NCI-H345 (cell line): ENCODE data around the gene ANKRD11.
"Not testable (repeated sequence)": the region's sequence is repeated elsewhere in the genome, so short reads cannot be mapped to it uniquely, and the experiment has no call there.

Source experiments
- DNase-seq: peaks from one replicate; lab custom pipeline; 2025; lab: John Stamatoyannopoulos, UW

Gene ANKRD11

GRCh38 chr16:89402962-89403361 lies 87.4 kb downstream of the ANKRD11 start:
- no peak for DNase-seq

DNA sequence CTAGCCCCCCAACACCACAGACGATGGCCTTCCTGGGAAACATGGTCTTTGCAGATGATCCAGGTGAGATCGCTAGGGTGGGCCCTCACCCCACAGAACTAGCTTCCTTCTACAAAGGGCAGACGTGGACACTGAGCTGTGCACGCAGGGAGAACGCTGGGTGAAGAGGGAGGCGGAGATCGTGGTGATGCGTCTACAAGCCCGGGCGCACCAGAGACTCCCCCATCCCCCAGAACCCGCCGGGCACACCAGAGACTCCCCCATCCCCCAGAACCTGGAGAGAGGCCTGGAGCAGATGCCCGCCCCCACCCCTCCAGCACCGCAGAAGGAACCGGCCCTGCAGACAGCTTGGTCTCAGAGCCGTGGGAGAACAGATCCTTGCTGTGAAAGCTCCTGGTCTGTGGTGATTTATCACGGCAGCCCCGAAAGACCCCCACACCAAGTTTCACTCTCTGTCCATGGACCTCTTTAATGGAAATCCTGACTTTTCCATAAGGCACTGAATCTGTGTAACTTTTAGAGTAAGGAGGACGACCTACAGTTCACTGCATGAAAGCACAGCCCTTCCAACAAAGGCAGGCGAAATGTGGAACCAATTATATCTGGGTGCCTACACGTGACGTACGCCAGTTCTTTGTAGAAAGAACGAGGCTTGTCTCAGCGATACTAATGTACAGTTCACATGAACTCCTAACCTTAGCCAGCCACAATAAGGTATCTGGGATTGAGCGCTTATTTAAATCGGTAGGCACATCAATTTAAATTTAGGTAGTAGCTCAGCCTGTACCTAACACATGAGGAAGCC lies 88.5 kb downstream of the ANKRD11 start:
- DNase-seq, result no peak

GRCh38 chr16:89401205-89401604 lies 89.2 kb downstream of the ANKRD11 start:
- no peak for DNase-seq

DNA sequence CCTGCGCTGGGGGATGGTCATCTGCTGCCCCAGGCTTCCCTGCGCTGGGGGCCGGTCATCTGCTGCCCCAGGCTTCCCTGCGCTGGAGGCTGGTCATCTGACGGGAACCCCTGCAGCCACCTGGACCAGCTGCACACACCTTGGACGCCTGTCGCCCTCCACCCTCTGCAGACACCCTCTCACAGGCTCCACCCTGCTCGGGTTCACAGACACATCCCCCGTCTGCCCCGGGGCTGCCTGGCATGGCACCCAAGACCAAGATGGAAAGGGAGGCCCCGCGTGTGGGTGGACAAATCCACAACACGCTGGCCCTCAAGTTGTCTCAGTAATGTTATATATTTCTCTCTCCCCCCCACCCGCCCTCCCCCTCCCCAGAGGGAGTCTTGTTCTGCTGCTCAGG lies 89.6 kb downstream of the ANKRD11 start:
- DNase-seq, result no peak

DNA sequence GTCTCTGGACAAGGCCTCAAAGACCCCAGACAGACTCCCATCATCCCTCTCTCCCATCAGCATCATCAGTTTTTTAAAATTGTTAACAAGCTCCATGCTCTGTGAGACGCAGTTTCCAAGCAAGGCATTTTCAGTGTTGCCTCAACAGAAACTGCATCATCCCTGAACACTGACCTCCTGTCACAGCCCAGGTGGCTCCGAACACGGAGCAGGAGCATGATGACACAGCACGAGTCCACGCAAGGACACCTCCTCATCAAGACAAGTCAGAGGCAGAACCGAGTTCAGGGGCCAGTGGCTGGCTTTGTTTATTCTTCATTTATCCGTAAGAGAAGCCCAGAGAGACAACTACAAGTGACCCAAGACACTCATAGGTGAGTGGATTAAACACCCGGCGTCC lies 91.4 kb downstream of the ANKRD11 start:
- no peak for DNase-seq

- no peak for DNase-seq
Observed at GRCh38 chr16:89397331-89397861, 93.0 kb downstream of the ANKRD11 start.

DNA sequence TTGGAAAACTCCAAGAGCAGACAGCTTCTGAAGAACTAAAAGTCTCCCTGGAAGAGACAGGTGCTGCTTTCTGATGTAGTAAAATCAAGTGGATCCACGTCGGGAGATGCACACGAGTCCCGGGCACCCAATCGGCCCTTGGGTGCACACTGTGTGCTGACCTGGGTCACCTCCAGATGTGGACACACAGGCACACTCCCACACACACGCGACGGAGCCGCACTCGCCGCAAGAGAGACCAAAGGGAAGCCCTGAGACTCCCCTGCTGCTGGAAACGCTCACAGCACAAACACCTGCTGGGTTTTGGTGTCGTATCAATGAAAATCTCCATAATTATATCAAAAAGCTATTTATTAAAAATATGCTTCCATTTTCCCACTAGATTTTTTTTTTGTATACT lies 94.2 kb downstream of the ANKRD11 start:
- no peak for DNase-seq

- DNase-seq, result no peak
Observed at GRCh38 chr16:89395150-89396142, 94.9 kb downstream of the ANKRD11 start.

GRCh38 chr16:89393738-89394406 lies 96.5 kb downstream of the ANKRD11 start:
- no peak for DNase-seq

- DNase-seq, result no peak
Observed at GRCh38 chr16:89392881-89393737, 97.3 kb downstream of the ANKRD11 start.

DNA sequence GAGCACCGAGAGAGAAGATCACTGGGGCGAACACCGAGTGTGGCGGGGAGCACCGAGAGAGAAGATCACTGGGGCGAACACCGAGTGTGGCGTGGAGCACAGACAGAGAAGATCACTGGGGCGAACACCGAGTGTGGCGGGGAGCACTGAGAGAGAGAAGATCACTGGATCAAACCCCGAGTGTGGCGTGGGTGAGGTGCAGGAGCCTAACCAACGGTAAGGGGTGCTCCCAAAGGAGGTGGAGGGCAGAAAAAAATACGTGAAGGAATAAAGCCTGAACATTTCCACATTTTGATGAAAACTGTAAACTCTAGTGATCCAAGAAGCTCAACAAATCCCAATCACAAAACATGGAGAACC lies 100.2 kb downstream of the ANKRD11 start:
- DNase-seq, result not testable (repeated sequence)

GRCh38 chr16:89389504-89390223 lies 100.7 kb downstream of the ANKRD11 start:
- DNase-seq, result not testable (repeated sequence)

- no peak for DNase-seq
Observed at GRCh38 chr16:89388536-89388935, 101.8 kb downstream of the ANKRD11 start.

- DNase-seq, result no peak
Observed at GRCh38 chr16:89386306-89387185, 103.8 kb downstream of the ANKRD11 start.

DNA sequence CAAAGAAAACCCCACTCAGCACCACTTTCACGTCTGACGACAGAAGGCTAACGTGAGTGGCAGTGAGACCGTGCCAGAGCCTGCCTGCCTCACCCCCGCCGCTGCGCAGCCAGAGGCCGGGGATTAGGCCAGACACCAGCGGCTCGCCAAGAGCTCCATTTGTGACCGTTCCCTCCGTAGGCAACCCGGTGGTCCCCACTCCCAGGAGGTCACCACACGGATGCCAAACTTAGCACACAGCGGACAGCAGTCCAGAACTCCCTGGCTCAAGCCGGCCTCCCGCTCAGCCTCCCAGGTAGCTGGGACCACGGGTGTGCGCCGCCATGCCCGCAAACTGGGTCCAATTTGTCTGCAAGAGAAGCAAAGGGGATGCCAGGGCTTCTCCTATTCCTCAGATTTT lies 104.6 kb downstream of the ANKRD11 start:
- DNase-seq, result no peak

DNA sequence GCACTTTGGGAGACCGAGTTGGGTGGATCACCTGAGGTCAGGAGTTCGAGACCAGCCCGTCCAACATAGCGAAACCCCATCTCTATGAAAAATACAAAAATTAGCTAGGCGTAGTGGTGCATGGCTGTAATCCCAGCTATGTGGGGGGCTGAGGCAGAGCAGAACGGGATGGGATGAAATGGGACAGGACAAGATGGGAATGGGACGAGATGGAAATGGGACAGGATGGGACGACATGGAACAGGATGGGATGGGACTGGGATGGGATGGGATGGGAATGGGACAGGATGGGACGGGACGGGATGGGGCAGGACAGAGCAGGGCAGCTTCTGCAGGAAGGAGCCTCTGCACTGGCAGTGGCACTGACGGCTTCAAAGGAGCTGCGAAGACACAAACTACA lies 106.1 kb downstream of the ANKRD11 start:
- DNase-seq, result no peak

- no peak for DNase-seq
Observed at GRCh38 chr16:89383095-89384003, 107.0 kb downstream of the ANKRD11 start.

- not testable (repeated sequence) for DNase-seq
Observed at GRCh38 chr16:89382555-89382954, 107.8 kb downstream of the ANKRD11 start.
